HepG2 (cell line): ENCODE results near the gene THRA. TPM values are rescaled to one million over a fixed set of nuclear protein-coding genes. Genes with fewer than 3 reads are reported as not detected.
A peak's percentile ranks its signal among the peaks of the same experiment; 100 is the strongest.

Experiments
- CEBPB ChIP-seq: IDR thresholded peaks from 2 replicates; pipeline ENCODE4 v1.6.1; 2011; ENCODE audit warnings: low read depth, low read length, improper control_type of control experiment, borderline replicate concordance
- HBP1 ChIP-seq: IDR thresholded peaks from 2 replicates; pipeline ENCODE4 v1.6.1; 2016; ENCODE audit warnings: low read depth, control low read depth
- KDM1A ChIP-seq: IDR thresholded peaks from 2 replicates; pipeline ENCODE4 v1.6.1; 2016; ENCODE audit warnings: missing compliant biosample characterization
- MAF1 ChIP-seq: sonication (generic); formaldehyde crosslinking; IDR thresholded peaks from 2 replicates; pipeline ENCODE4 v1.5.0; 2020; ENCODE audit warnings: missing genetic modification reagents, borderline replicate concordance
- MLXIP ChIP-seq: sonication (generic); formaldehyde crosslinking; IDR thresholded peaks from 2 replicates; pipeline ENCODE4 v1.9.0; 2021; ENCODE audit warnings: missing genetic modification reagents, borderline replicate concordance
- POLR2A ChIP-seq, 2 experiments: IDR thresholded peaks; 2 replicates each; pipeline ENCODE4 v1.6.1; 2011; ENCODE audit warnings: low read depth in 2 of 2, low read length in 2 of 2, mild to moderate bottlenecking in 1 of 2, moderate library complexity in 1 of 2; ENCODE audit not compliant: insufficient read depth in 1 of 2
- TMF1 ChIP-seq: sonication (generic); formaldehyde crosslinking; IDR thresholded peaks from 2 replicates; pipeline ENCODE4 v1.8.1; 2022; ENCODE audit warnings: low read depth, missing genetic modification reagents
- TOPORS ChIP-seq: sonication (generic); formaldehyde crosslinking; IDR thresholded peaks from 2 replicates; pipeline ENCODE4 v1.8.0; 2023; ENCODE audit warnings: mild to moderate bottlenecking, missing genetic modification reagents
- ZNF317 ChIP-seq: sonication (generic); formaldehyde crosslinking; IDR thresholded peaks from 2 replicates; pipeline ENCODE4 v1.5.0; 2020; ENCODE audit warnings: mild to moderate bottlenecking, missing genetic modification reagents
- polyA plus RNA-seq, 8 experiments: library from polyadenylated mRNA; depleted of rRNA in 3 of 8; stranded (reverse) in 7 of 8; unstranded in 1 of 8; fragments of >200 nt; fragmentation: Illumina TruSeq in 4 of 8; extraction: Trizol in 4 of 8; gene quantifications; 2 replicates each; pipeline versions ENCODE4 v1.2.1 to v1.2.3, GENCODE V29; 2011 to 2016; ENCODE audit warnings: low read depth in 4 of 8, missing spikeins in 1 of 8, mixed read lengths in 1 of 8; ENCODE audit not compliant: insufficient read depth in 1 of 8
- total RNA-seq, 5 experiments: library from RNA; depleted of rRNA; stranded (reverse); fragments of >200 nt; fragmentation: Illumina TruSeq; extraction: Trizol; gene quantifications; 2 replicates each; pipeline ENCODE4 v1.2.3, GENCODE V29; 2016; ENCODE audit warnings: low read depth in 1 of 5
- TF ChIP-seq, protein P1 (sequence below): sonication (generic); formaldehyde crosslinking; IDR thresholded peaks from 2 replicates; pipeline ENCODE4 v1.5.0; 2020; ENCODE audit warnings: mild to moderate bottlenecking, missing genetic modification reagents
- TF ChIP-seq, protein P2 (sequence below): sonication (generic); formaldehyde crosslinking; conservative IDR thresholded peaks from 2 replicates; pipeline ENCODE4 v1.4.0; 2020; ENCODE audit warnings: mild to moderate bottlenecking, missing genetic modification reagents, moderate library complexity
- TF ChIP-seq, protein P3 (sequence below): sonication (generic); formaldehyde crosslinking; IDR thresholded peaks from 2 replicates; pipeline ENCODE4 v1.5.1; 2020; ENCODE audit warnings: mild to moderate bottlenecking, missing genetic modification reagents, borderline replicate concordance

Gene THRA
- total and polyA plus RNA-seq, 2 of the 13 experiments (the other 11 are each of a cell fraction or from before 2014, with no cell fraction given): 8.0 to 9.9 TPM

GRCh38 chr17:40026816-40027613 lies 35.8 kb upstream of the THRA start (continued):
- no peak for TF ChIP-seq MLXIP (CRISPR knock-in tag)
- TF ChIP-seq HBP1 (CRISPR knock-in tag): no peak
- no peak for TF ChIP-seq CEBPB
- no peak for TF ChIP-seq KDM1A (CRISPR knock-in tag)
- TF ChIP-seq TOPORS (CRISPR knock-in tag): no peak
- TF ChIP-seq MAF1 (CRISPR knock-in tag): no peak
- TF ChIP-seq, protein P1, sequence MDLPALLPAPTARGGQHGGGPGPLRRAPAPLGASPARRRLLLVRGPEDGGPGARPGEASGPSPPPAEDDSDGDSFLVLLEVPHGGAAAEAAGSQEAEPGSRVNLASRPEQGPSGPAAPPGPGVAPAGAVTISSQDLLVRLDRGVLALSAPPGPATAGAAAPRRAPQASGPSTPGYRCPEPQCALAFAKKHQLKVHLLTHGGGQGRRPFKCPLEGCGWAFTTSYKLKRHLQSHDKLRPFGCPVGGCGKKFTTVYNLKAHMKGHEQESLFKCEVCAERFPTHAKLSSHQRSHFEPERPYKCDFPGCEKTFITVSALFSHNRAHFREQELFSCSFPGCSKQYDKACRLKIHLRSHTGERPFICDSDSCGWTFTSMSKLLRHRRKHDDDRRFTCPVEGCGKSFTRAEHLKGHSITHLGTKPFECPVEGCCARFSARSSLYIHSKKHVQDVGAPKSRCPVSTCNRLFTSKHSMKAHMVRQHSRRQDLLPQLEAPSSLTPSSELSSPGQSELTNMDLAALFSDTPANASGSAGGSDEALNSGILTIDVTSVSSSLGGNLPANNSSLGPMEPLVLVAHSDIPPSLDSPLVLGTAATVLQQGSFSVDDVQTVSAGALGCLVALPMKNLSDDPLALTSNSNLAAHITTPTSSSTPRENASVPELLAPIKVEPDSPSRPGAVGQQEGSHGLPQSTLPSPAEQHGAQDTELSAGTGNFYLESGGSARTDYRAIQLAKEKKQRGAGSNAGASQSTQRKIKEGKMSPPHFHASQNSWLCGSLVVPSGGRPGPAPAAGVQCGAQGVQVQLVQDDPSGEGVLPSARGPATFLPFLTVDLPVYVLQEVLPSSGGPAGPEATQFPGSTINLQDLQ (CRISPR knock-in tag): no peak
- TF ChIP-seq, protein P2, sequence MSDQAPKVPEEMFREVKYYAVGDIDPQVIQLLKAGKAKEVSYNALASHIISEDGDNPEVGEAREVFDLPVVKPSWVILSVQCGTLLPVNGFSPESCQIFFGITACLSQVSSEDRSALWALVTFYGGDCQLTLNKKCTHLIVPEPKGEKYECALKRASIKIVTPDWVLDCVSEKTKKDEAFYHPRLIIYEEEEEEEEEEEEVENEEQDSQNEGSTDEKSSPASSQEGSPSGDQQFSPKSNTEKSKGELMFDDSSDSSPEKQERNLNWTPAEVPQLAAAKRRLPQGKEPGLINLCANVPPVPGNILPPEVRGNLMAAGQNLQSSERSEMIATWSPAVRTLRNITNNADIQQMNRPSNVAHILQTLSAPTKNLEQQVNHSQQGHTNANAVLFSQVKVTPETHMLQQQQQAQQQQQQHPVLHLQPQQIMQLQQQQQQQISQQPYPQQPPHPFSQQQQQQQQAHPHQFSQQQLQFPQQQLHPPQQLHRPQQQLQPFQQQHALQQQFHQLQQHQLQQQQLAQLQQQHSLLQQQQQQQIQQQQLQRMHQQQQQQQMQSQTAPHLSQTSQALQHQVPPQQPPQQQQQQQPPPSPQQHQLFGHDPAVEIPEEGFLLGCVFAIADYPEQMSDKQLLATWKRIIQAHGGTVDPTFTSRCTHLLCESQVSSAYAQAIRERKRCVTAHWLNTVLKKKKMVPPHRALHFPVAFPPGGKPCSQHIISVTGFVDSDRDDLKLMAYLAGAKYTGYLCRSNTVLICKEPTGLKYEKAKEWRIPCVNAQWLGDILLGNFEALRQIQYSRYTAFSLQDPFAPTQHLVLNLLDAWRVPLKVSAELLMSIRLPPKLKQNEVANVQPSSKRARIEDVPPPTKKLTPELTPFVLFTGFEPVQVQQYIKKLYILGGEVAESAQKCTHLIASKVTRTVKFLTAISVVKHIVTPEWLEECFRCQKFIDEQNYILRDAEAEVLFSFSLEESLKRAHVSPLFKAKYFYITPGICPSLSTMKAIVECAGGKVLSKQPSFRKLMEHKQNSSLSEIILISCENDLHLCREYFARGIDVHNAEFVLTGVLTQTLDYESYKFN (CRISPR knock-in tag): no peak
- TF ChIP-seq POLR2A (IDR thresholded peaks at IDR 0.05; ENCODE audit: insufficient read depth in 1 of 2, low read depth in 2 of 2, low read length in 2 of 2): no peak
- TF ChIP-seq, protein P3, sequence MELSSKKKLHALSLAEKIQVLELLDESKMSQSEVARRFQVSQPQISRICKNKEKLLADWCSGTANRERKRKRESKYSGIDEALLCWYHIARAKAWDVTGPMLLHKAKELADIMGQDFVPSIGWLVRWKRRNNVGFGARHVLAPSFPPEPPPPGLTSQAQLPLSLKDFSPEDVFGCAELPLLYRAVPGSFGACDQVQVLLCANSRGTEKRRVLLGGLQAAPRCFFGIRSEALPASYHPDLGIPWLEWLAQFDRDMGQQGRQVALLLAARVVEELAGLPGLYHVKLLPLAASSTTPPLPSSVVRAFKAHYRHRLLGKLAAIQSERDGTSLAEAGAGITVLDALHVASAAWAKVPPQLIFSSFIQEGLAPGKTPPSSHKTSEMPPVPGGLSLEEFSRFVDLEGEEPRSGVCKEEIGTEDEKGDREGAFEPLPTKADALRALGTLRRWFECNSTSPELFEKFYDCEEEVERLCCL: no peak
- no peak for TF ChIP-seq ZNF317 (CRISPR knock-in tag)
- TF ChIP-seq TMF1: 0 out of 2 replicates have a peak, but pooled peaks have one; percentile 28
